PC-3 (cell line): ENCODE measurements around the gene DDX50. TPM values are rescaled to one million over a fixed set of nuclear protein-coding genes. Genes with fewer than 3 reads are reported as not detected.

Experiments
- ATAC-seq: fragments of 200-7000 bp; cut with Tn5 transposase; 2 replicates; pipeline ENCODE4 v1.9.1; 2020; ENCODE audit warnings: mild to moderate bottlenecking, moderate library complexity
- BruUV-seq: library from RNA; stranded (reverse); fragments of 400-500 nt; replicated peaks from 2 replicates; lab custom pipeline; 2021; lab: Mats Ljungman, UMichigan
- CTCF ChIA-PET: fragments of 300-600 bp; sonication (Branson Sonifier 250); formaldehyde crosslinking; loops from one replicate; lab custom pipeline; 2022; ENCODE audit warnings: antibody characterized with exemption; lab: Charles Lee
- POLR2A ChIA-PET: fragments of 300-600 bp; sonication (Branson Sonifier 250); formaldehyde crosslinking; loops from one replicate; lab custom pipeline; 2022; ENCODE audit warnings: antibody characterized with exemption; ENCODE audit not compliant: unreplicated experiment; lab: Charles Lee
- DNase-seq: peaks from one replicate; pipeline ENCODE4 v3.0.0-alpha.2; 2015
- H2AFZ ChIP-seq: fragments of 300-600 bp; sonication (generic); 2 replicates; pipeline ENCODE4 v1.6.0; 2016; ENCODE audit warnings: antibody characterized with exemption, low read length
- H3F3A ChIP-seq: fragments of 300-600 bp; sonication (generic); one replicate; pipeline ENCODE4 v1.6.0; 2017; ENCODE audit warnings: antibody characterized with exemption, low read length, control low read depth, mild to moderate bottlenecking; ENCODE audit not compliant: unreplicated experiment
- H3K27ac ChIP-seq: fragments of 300-600 bp; sonication (generic); 2 replicates; pipeline ENCODE4 v1.5.1; 2016; ENCODE audit warnings: mild to moderate bottlenecking, low read length
- H3K27me3 ChIP-seq: fragments of 300-600 bp; sonication (generic); 2 replicates; pipeline ENCODE4 v1.6.1; 2016; ENCODE audit warnings: low read length, mixed read lengths
- H3K36me3 ChIP-seq: fragments of 300-600 bp; sonication (generic); 2 replicates; pipeline ENCODE4 v1.6.1; 2016; ENCODE audit warnings: low read depth, mixed run types, low read length, mixed read lengths
- H3K4me1 ChIP-seq: fragments of 300-600 bp; sonication (generic); 2 replicates; pipeline ENCODE4 v1.5.1; 2016; ENCODE audit warnings: low read length; ENCODE audit not compliant: insufficient read depth
- H3K4me2 ChIP-seq: fragments of 300-600 bp; sonication (generic); 2 replicates; pipeline ENCODE4 v1.6.0; 2016; ENCODE audit warnings: low read length
- H3K4me3 ChIP-seq: fragments of 300-600 bp; sonication (generic); 2 replicates; pipeline ENCODE4 v1.5.1; 2016; ENCODE audit warnings: mild to moderate bottlenecking, low read length, mixed read lengths
- H3K79me2 ChIP-seq: fragments of 300-600 bp; sonication (generic); 2 replicates; pipeline ENCODE4 v1.6.1; 2017; ENCODE audit warnings: low read length, mixed read lengths
- H3K9ac ChIP-seq: fragments of 300-600 bp; sonication (generic); 2 replicates; pipeline ENCODE4 v1.6.0; 2016; ENCODE audit warnings: mild to moderate bottlenecking, low read length
- H3K9me2 ChIP-seq: fragments of 300-600 bp; sonication (generic); replicated peaks from 2 replicates; pipeline ENCODE4 v1.6.1; 2016; ENCODE audit warnings: mixed run types, low read length, mixed read lengths
- H3K9me3 ChIP-seq: fragments of 300-600 bp; sonication (generic); 2 replicates; pipeline ENCODE4 v1.6.1; 2016; ENCODE audit warnings: low read length, mixed read lengths
- H4K20me1 ChIP-seq: fragments of 300-600 bp; sonication (generic); 2 replicates; pipeline ENCODE4 v1.6.1; 2016; ENCODE audit warnings: low read length, mixed read lengths
- EZH2 ChIP-seq: fragments of 300-600 bp; sonication (generic); IDR thresholded peaks from one replicate; pipeline ENCODE4 v1.6.1; 2017; ENCODE audit warnings: antibody characterized with exemption, mild to moderate bottlenecking, low read length; ENCODE audit not compliant: unreplicated experiment
- EZH2phosphoT487 ChIP-seq: fragments of 300-600 bp; sonication (generic); IDR thresholded peaks from 2 replicates; pipeline ENCODE4 v1.6.1; 2018; ENCODE audit warnings: mild to moderate bottlenecking, antibody characterized with exemption, low read length, borderline replicate concordance
- intact Hi-C: fragments of 100-400 bp; cut with micrococcal nuclease; formaldehyde crosslinking; loops from 2 replicates; pipeline ENCODE4 v1.9.0; 2023
- total RNA-seq: library from RNA; depleted of rRNA; stranded (reverse); fragments of >200 nt; gene quantifications from 2 replicates; pipeline ENCODE4 v1.2.3, GENCODE V29; 2014
- TF ChIP-seq, protein P1 (sequence below): fragments of 300-600 bp; sonication (generic); conservative IDR thresholded peaks from 2 replicates; pipeline ENCODE4 v1.5.1; 2017; ENCODE audit warnings: antibody characterized with exemption, low read depth, mild to moderate bottlenecking, low read length

The DDX50 gene
- total RNA-seq, 1 experiment from 2014 or later, result 41.4 TPM

GRCh38 chr10:68895041-68895440, 6.1 kb upstream of the DDX50 start:
- DNase-seq (no peak), ATAC-seq (no peak)
- H3K9ac ChIP-seq, result no peak overlapping the region
- CTCF ChIA-PET, result interaction anchor here (0.7 kb wide), 1 partner anchor 86 kb away, joined by 3 read pairs; no protein-coding TSS in a partner anchor
- H3K27me3 ChIP-seq, result no peaks in the 10 kb centered on the region
- H3K79me2 ChIP-seq, result no peaks in the 10 kb centered on the region
- no peak overlapping the region for H3K4me3 ChIP-seq
- no peak overlapping the region for H3K27ac ChIP-seq
- TF ChIP-seq, protein P1, sequence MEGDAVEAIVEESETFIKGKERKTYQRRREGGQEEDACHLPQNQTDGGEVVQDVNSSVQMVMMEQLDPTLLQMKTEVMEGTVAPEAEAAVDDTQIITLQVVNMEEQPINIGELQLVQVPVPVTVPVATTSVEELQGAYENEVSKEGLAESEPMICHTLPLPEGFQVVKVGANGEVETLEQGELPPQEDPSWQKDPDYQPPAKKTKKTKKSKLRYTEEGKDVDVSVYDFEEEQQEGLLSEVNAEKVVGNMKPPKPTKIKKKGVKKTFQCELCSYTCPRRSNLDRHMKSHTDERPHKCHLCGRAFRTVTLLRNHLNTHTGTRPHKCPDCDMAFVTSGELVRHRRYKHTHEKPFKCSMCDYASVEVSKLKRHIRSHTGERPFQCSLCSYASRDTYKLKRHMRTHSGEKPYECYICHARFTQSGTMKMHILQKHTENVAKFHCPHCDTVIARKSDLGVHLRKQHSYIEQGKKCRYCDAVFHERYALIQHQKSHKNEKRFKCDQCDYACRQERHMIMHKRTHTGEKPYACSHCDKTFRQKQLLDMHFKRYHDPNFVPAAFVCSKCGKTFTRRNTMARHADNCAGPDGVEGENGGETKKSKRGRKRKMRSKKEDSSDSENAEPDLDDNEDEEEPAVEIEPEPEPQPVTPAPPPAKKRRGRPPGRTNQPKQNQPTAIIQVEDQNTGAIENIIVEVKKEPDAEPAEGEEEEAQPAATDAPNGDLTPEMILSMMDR, result no peak
- no peak for TF ChIP-seq EZH2phosphoT487
- TF ChIP-seq EZH2, result no peak
- no peak overlapping the region for H3K4me2 ChIP-seq
- no peaks in the 10 kb centered on the region for H3K36me3 ChIP-seq
- peaks cover under 1% of the 10 kb centered on the region; the same call in 1 of the 2 replicates for H3K4me1 ChIP-seq
- no peaks in the 10 kb centered on the region for H4K20me1 ChIP-seq
- no peaks in the 10 kb centered on the region for H3F3A ChIP-seq
- POLR2A ChIA-PET, result interaction anchor here (0.5 kb wide), 1 partner anchor 277 kb away, joined by 3 read pairs; no protein-coding TSS in a partner anchor
- no peak overlapping the region for H2AFZ ChIP-seq
- no peaks in the 10 kb centered on the region for H3K9me3 ChIP-seq
- no TSS peak for BruUV-seq
- intact Hi-C loops, result no loop called here
- H3K9me2 ChIP-seq, result no peaks in the 10 kb centered on the region

GRCh38 chr10:68897336-68897741, 3.8 kb upstream of the DDX50 start:
- Histone ChIP-seq H3K4me2 (no peak overlapping the region), H3K4me3 (no peak overlapping the region), H3K9me2 (no peaks in the 10 kb centered on the region), H3K27ac (no peak overlapping the region), H3K9me3 (no peaks in the 10 kb centered on the region), H3K79me2 (peaks cover 12% of the 10 kb centered on the region), H3F3A (no peaks in the 10 kb centered on the region), H3K27me3 (no peaks in the 10 kb centered on the region), H3K4me1 (peaks cover 10% of the 10 kb centered on the region), H3K36me3 (no peaks in the 10 kb centered on the region), H3K9ac (no peak overlapping the region), H4K20me1 (no peaks in the 10 kb centered on the region), H2AFZ (no peak overlapping the region)
- ChIA-PET CTCF (interaction anchor here (0.6 kb wide), 1 partner anchor 102 kb away, joined by 3 read pairs; no protein-coding TSS in a partner anchor), POLR2A (no interaction called here)
- TF ChIP-seq, protein P1, result peak; percentile 88
- no peak for TF ChIP-seq EZH2
- TF ChIP-seq EZH2phosphoT487, result no peak
- ATAC-seq (peak; percentile 13), DNase-seq (peak; percentile 85)
- no TSS peak for BruUV-seq
- intact Hi-C loops, result loop anchor here (1.0 kb wide), 1 partner anchor 105 kb away; no protein-coding TSS in a partner anchor

GRCh38 chr10:68899186-68899745, 1.8 kb upstream of the DDX50 start:
- TF ChIP-seq, protein P1, result no peak
- no peak for TF ChIP-seq EZH2phosphoT487
- TF ChIP-seq EZH2, result no peak
- Histone ChIP-seq H3K36me3 (no peaks in the 10 kb centered on the region), H3K27ac (no peak overlapping the region), H3K9ac (no peak overlapping the region), H3F3A (no peaks in the 10 kb centered on the region), H2AFZ (no peak overlapping the region), H3K9me2 (no peaks in the 10 kb centered on the region), H3K4me3 (no peak overlapping the region), H3K4me2 (no peak overlapping the region), H3K9me3 (no peaks in the 10 kb centered on the region), H4K20me1 (no peaks in the 10 kb centered on the region), H3K4me1 (peaks cover 16% of the 10 kb centered on the region), H3K79me2 (peaks cover 32% of the 10 kb centered on the region), H3K27me3 (no peaks in the 10 kb centered on the region)
- POLR2A ChIA-PET, result no interaction called here
- DNase-seq (no peak), ATAC-seq (no peak)
- intact Hi-C loops, result no loop called here
- CTCF ChIA-PET, result no interaction called here
- no TSS peak for BruUV-seq
